Natural killer cell (primary cell): Measurements from ENCODE around the gene PPAN. TPM values are rescaled to one million over a fixed set of nuclear protein-coding genes. Genes with fewer than 3 reads are reported as not detected.

Experiments used
- ATAC-seq, 3 donors: fragments of 150-1000 bp in 2 of 3; fragments of 200-7000 bp in 1 of 3; cut with Tn5 transposase; 1 replicate in 1 of 3; 2 replicates in 2 of 3; pipeline ENCODE4 v1.10.0; 2021; ENCODE audit warnings: mild to moderate bottlenecking in 2 of 3, moderate library complexity in 2 of 3
- DNase-seq, 2 donors: peaks; one replicate each; pipeline versions ENCODE4 v3.0.0 to v3.0.0-alpha.2; 2013 to 2021; ENCODE audit warnings: mixed read lengths in 1 of 2
- H3K27ac ChIP-seq: one replicate; pipeline ENCODE4 v1.5.1; 2013; ENCODE audit warnings: mild to moderate bottlenecking, low read length
- H3K27me3 ChIP-seq: one replicate; pipeline ENCODE4 v1.6.1; 2013; ENCODE audit warnings: low read length; ENCODE audit not compliant: control insufficient read depth, insufficient read depth
- H3K36me3 ChIP-seq: one replicate; pipeline ENCODE4 v1.6.1; 2013; ENCODE audit warnings: low read length; ENCODE audit not compliant: control insufficient read depth, insufficient read depth
- H3K4me1 ChIP-seq: one replicate; pipeline ENCODE4 v1.6.1; 2013; ENCODE audit warnings: low read length; ENCODE audit not compliant: control insufficient read depth, insufficient read depth
- H3K4me3 ChIP-seq: one replicate; pipeline ENCODE4 v1.5.1; 2013; ENCODE audit warnings: low read length
- H3K9me3 ChIP-seq: one replicate; pipeline ENCODE4 v1.6.1; 2013; ENCODE audit warnings: low read length; ENCODE audit not compliant: control insufficient read depth, insufficient read depth
- H3K27ac Mint-ChIP-seq, 2 donors: one replicate each; pipeline ENCODE4 v1.8.0; 2022; ENCODE audit warnings: mild to moderate bottlenecking in 2 of 2, mixed read lengths in 2 of 2, moderate library complexity in 1 of 2
- H3K27me3 Mint-ChIP-seq, 2 donors: one replicate each; pipeline ENCODE4 v1.8.0; 2022; ENCODE audit warnings: low read depth in 2 of 2, mixed read lengths in 2 of 2
- H3K36me3 Mint-ChIP-seq: one replicate; pipeline ENCODE4 v1.8.0; 2022; ENCODE audit warnings: mixed read lengths
- H3K4me1 Mint-ChIP-seq, 2 donors: one replicate each; pipeline ENCODE4 v1.8.0; 2022; ENCODE audit warnings: mixed read lengths in 2 of 2
- H3K4me3 Mint-ChIP-seq: one replicate; pipeline ENCODE4 v1.8.0; 2022; ENCODE audit warnings: mild to moderate bottlenecking, moderate library complexity, mixed read lengths
- H3K9me3 Mint-ChIP-seq, 2 donors: one replicate each; pipeline ENCODE4 v1.8.0; 2022; ENCODE audit warnings: mixed read lengths in 2 of 2
- WGBS: methylation state at CpG from one replicate; pipeline ENCODE4 v1.1.7; 2013; ENCODE audit warnings: missing lambda C conversion rate; ENCODE audit not compliant: insufficient coverage; 5-methylcytosine and 5-hydroxymethylcytosine counted together
- intact Hi-C: fragments of 100-400 bp; cut with micrococcal nuclease; formaldehyde crosslinking; loops from one replicate; pipeline ENCODE4 v1.14.2; 2022
- total RNA-seq, 4 donors: library from RNA; stranded (reverse); fragments of 120-200 nt in 1 of 4; gene quantifications; one replicate each; pipeline versions ENCODE4 v1.2.3 to v1.2.4, GENCODE V29; 2013 to 2022
- TF ChIP-seq, protein P1 (sequence below): fragments of 200-600 bp; IDR thresholded peaks from one replicate; pipeline ENCODE4 v1.8.0; 2022; ENCODE audit warnings: antibody characterized with exemption

The PPAN gene
- total RNA-seq, 3 donors from 2014 or later (not counting 1 experiment from before 2014, with no cell fraction given), result 60.0 to 72.2 (median 69.2) TPM

- Mint-ChIP-seq H3K4me3 (no peak overlapping the region), H3K9me3 (no peaks in the 10 kb centered on the region), H3K36me3 (no peaks in the 10 kb centered on the region), H3K4me1 (no peaks in the 10 kb centered on the region), H3K27me3 (no peaks in the 10 kb centered on the region), H3K27ac (no peak overlapping the region)
- WGBS, result 93% methylated on average over 11 of the region's 11 CpGs
- intact Hi-C loops, result no loop called here
- peaks cover 72% of the 10 kb centered on the region for H3K36me3 ChIP-seq
- H3K4me1 ChIP-seq, result no peaks in the 10 kb centered on the region
- no peak overlapping the region for H3K4me3 ChIP-seq
- H3K9me3 ChIP-seq, result no peaks in the 10 kb centered on the region
- DNase-seq (no peak), ATAC-seq (no peak)
- H3K27me3 ChIP-seq, result no peaks in the 10 kb centered on the region
- TF ChIP-seq, protein P1, sequence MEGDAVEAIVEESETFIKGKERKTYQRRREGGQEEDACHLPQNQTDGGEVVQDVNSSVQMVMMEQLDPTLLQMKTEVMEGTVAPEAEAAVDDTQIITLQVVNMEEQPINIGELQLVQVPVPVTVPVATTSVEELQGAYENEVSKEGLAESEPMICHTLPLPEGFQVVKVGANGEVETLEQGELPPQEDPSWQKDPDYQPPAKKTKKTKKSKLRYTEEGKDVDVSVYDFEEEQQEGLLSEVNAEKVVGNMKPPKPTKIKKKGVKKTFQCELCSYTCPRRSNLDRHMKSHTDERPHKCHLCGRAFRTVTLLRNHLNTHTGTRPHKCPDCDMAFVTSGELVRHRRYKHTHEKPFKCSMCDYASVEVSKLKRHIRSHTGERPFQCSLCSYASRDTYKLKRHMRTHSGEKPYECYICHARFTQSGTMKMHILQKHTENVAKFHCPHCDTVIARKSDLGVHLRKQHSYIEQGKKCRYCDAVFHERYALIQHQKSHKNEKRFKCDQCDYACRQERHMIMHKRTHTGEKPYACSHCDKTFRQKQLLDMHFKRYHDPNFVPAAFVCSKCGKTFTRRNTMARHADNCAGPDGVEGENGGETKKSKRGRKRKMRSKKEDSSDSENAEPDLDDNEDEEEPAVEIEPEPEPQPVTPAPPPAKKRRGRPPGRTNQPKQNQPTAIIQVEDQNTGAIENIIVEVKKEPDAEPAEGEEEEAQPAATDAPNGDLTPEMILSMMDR, result no peak
- no peak overlapping the region for H3K27ac ChIP-seq
Observed at GRCh38 chr19:10133596-10133995, 27.4 kb downstream of the PPAN start.

DNA sequence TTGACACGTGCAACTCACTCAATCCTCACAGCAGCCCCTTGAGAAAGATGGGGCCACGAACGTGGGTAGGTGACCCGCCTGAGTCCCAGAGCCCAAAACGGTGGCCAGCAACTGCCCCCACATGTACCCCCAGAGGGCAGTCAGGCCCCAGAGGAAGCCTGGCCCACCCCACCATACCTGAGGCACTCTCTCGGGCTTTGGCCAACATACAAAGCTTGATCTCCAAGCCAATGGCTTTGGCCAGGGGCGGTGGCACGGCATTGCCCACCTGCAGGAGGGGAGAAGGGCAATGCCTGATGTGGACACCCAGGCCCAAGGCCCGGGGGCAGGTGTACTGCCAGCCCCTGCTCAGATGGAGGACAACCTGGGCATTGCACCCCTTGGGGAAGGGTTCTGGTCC lies 27.9 kb downstream of the PPAN start:
- no peak for DNase-seq
- Histone ChIP-seq H3K9me3 (no peaks in the 10 kb centered on the region), H3K27ac (no peak overlapping the region), H3K4me1 (no peaks in the 10 kb centered on the region), H3K36me3 (peaks cover 76% of the 10 kb centered on the region), H3K4me3 (no peak overlapping the region), H3K27me3 (no peaks in the 10 kb centered on the region)
- ATAC-seq, result no peak
- Mint-ChIP-seq H3K36me3 (no peaks in the 10 kb centered on the region), H3K9me3 (no peaks in the 10 kb centered on the region), H3K4me1 (no peaks in the 10 kb centered on the region), H3K4me3 (no peak overlapping the region), H3K27ac (no peak overlapping the region), H3K27me3 (no peaks in the 10 kb centered on the region)
- TF ChIP-seq, protein P1, result no peak
- intact Hi-C loops, result no loop called here
- WGBS, result 94% methylated on average over 9 of the region's 9 CpGs

DNA sequence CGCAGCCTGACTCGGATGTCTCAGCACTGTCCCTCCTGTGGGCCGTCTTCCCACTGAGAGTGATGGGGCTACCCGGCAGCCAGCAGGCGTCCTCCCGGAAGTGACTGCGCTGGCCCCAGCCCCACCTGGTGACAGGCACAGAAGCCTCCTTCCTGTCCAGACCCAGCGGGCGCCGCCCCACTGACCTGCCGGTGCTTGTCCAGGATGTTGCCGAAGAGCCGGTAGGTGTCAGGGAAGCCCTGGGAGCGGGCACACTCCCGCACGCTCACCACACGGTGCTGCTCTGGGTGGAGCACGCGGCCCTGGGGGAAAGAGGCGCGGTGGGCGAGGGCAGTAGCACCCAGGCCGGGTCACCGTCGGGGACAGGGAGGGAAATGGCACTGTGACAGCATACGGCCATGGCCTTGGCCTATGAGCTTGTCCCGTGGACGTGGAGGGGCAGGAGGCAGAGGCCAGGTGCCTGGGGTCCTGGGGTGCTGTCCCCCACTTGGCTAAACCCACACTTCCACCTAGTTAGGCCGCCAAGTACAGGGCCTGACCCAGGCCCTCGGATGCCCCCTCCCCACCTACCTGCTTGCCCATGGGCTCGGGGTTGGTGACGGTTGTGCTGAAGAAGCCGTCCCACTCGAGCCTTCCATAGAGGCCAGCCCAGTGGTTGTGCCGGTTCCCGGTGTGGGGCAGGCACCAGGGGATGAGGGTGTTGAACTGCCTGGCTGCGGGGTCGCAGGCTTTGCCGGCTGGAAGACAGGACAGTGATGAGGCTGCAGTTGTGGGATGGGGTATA lies 29.6 kb downstream of the PPAN start:
- intact Hi-C loops, result no loop called here
- Histone ChIP-seq H3K4me3 (no peak overlapping the region), H3K27ac (no peak overlapping the region), H3K4me1 (no peaks in the 10 kb centered on the region), H3K36me3 (peaks cover 86% of the 10 kb centered on the region), H3K9me3 (no peaks in the 10 kb centered on the region), H3K27me3 (no peaks in the 10 kb centered on the region)
- DNase-seq (no peak), ATAC-seq (no peak)
- TF ChIP-seq, protein P1, result no peak
- Mint-ChIP-seq H3K27me3 (no peaks in the 10 kb centered on the region), H3K36me3 (no peaks in the 10 kb centered on the region), H3K9me3 (no peaks in the 10 kb centered on the region), H3K27ac (no peak overlapping the region), H3K4me3 (no peak overlapping the region), H3K4me1 (no peaks in the 10 kb centered on the region)
- WGBS, result 96% methylated on average over 39 of the region's 39 CpGs

- H3K27ac Mint-ChIP-seq, result no peak overlapping the region
Observed at GRCh38 chr19:10136936-10137335, 30.8 kb downstream of the PPAN start.

More at GRCh38 chr19:10136936-10137335, 30.8 kb downstream of the PPAN start:
- ATAC-seq, result no peak
- H3K27ac ChIP-seq, result no peak overlapping the region
- H3K36me3 ChIP-seq, result peaks cover 90% of the 10 kb centered on the region
- H3K9me3 ChIP-seq, result no peaks in the 10 kb centered on the region
- intact Hi-C loops, result no loop called here
- Mint-ChIP-seq H3K9me3 (no peaks in the 10 kb centered on the region), H3K4me3 (no peak overlapping the region), H3K36me3 (no peaks in the 10 kb centered on the region), H3K27me3 (no peaks in the 10 kb centered on the region), H3K4me1 (no peaks in the 10 kb centered on the region)
- DNase-seq, result no peak
- TF ChIP-seq, protein P1, result no peak
- no peak overlapping the region for H3K4me3 ChIP-seq
- no peaks in the 10 kb centered on the region for H3K27me3 ChIP-seq
- 94% methylated on average over 14 of the region's 14 CpGs for WGBS
- peaks cover 6% of the 10 kb centered on the region for H3K4me1 ChIP-seq
